Suppressor macrophage (primary cell): ENCODE data around the gene RASA2.
"Not testable (repeated sequence)": the region's sequence is repeated elsewhere in the genome, so short reads cannot be mapped to it uniquely, and the experiment has no call there.

Source experiments
- DNase-seq, 4 experiments: peaks; one replicate each; pipeline ENCODE4 v3.0.0-alpha.2; 2020 to 2022

Gene RASA2

DNA sequence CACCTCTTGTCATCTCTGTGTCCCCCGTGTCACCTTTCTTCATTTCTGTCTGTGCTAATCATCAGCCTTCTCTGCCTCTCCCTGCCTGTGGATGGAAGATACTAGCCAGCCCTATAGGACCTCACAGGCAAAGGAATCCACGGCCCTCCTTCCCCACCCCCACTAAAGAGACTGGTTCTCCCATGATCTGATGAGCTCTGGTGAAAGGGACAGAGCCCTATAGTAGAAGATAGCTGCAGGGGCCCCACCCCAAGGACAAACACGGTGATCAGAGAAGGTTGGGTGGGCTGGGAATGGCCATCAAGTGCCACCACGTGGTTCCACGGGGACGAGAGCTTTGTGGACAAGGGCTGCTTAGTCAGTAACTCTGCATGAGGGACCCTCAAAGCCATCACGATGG lies 27.8 kb upstream of the RASA2 start:
- DNase-seq = no peak

DNA sequence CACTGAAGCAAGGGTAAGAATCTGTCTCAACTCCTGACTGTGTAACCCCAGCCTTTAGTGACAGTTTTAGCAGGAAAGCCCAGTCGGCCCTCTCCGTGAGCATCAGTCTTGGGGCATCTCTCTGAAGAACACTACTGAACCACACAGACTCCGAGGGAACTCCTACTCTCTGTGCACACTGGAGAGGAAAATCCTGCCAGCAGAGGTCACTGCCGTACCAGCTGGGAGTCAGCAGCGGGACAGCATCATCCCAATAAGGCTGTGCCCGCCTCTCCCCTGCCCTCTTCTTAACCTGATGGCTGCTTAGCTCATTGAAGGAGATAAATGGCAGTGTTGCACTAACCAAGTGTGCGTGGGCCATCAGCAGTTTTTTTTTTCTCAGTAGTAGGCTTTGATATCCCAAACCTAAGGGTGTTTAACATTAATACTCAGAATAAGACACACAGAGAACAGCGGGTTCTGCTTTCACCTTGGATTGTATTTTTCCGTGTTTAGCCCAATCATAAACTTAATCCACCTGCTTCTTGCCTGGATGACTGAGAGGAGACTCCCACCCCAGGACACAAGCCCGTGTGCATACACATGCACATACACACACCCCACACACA lies 26.6 kb upstream of the RASA2 start:
- peak; percentile 90 to 93 (median 92) for DNase-seq

- DNase-seq = peak in 3 of 4 experiments; percentile 37 to 52 (median 46)
Observed at GRCh38 chr3:141462176-141462859, 24.5 kb upstream of the RASA2 start.

- DNase-seq = no peak
Observed at GRCh38 chr3:141465221-141465620, 21.6 kb upstream of the RASA2 start.

GRCh38 chr3:141466633-141467169 lies 20.1 kb upstream of the RASA2 start:
- no peak for DNase-seq

- peak in 1 of 4 experiments; percentile 14 for DNase-seq
Observed at GRCh38 chr3:141469720-141470119, 17.1 kb upstream of the RASA2 start.

- DNase-seq = peak in 1 of 4 experiments; percentile 11
Observed at GRCh38 chr3:141471160-141471559, 15.7 kb upstream of the RASA2 start.

DNA sequence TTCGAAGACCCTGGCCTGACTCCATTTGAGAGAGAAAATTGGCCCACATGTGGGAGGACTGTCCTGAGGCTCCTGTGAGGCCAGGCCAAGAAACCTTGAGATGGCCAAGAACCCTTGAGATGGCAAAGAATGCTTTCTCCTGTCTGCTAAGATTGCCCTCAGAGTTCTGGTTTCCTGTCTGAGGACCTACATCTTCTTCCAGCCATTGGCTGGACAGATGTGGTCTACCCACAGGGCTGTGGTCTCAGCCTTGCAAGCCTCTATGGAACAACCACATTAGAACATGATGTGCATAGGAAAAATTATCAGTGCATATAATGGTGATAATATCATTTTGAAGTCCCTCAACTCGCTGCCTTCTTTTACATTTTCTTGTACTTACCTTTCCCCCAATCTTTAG lies 10.8 kb upstream of the RASA2 start:
- DNase-seq = no peak

- DNase-seq = peak in 1 of 4 experiments; percentile 10
Observed at GRCh38 chr3:141477224-141477623, 9.6 kb upstream of the RASA2 start.

- DNase-seq = no peak
Observed at GRCh38 chr3:141478139-141478538, 8.7 kb upstream of the RASA2 start.

DNA sequence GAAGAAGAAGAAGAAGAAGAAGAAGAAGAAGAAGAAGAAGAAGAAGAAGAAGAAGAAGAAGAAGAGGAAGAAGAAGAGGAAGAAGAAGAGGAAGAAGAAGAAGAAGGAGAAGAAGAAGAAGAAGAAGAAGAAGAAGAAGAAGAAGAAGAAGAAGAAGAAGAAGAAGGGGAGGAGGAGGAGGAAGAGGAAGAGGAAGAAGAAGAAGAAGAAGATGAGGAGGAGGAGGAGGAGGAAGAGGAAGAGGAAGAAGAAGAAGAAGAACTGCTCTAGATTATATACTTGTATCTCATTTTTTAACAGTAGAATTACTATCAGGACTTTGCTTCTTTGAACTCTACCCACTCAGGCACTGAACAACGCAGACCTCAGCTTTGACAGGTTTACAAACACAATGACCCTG lies 8.0 kb upstream of the RASA2 start:
- not testable (repeated sequence) for DNase-seq

DNA sequence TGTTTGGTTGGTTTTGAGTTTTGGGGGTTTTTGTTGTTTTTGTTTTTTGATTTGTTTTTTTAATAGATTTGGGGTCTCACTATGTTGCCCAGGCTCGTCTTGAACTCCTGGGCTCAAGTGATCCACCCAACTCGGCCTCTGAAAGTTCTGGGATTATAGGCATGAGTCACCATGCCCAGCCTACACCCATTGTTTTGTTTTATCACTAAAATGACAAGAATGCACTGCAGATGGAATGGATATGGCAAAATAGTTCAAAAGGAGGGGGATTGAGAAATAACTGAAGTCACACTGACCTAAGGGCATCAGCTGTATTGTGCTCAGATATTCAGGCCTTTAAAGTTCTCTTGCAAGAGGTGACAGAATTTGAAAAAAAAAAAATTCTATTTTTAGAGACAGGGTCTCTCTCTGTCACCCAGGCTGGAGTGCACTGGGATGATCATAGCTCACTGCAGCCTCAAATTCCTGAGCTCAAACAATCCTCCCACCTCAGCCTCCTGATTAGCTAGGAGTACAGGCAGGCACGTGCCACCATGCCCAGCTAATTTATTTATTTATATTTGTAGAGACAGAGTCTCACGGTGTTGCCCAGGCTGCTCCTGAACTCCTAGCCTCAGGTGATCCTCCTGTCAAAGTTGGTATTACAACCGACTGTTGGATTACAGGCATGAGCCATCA lies 4.4 kb upstream of the RASA2 start:
- peak in 2 of 4 experiments; percentile 31 to 40 for DNase-seq

DNA sequence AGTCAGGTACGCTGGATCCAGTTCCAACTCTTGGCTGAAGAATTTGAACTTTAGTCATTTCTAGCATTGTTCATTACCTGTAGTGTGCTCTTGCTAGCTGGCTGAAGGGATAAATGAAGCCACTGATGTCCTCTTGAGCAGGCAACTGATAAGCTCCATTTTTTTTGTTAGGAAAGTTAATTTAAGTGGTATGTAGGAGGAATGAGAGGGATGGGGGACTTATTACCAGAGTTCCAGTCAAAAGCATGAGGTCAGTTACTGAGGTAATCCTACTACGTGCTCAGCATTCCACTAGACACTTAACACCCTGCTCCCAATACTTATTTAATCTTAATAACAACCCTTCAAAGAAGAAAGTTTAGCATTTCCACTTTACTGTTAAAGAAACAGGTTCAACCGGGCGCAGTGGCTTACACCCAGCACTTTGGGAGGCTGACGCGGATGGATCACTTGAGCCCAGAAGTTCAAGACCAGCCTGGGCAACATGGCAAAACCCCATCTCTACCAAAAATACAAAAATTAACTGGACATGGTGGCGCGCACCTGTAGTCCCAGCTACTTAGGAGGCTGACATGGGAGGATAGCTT lies 2.0 kb upstream of the RASA2 start:
- DNase-seq = no peak

DNA sequence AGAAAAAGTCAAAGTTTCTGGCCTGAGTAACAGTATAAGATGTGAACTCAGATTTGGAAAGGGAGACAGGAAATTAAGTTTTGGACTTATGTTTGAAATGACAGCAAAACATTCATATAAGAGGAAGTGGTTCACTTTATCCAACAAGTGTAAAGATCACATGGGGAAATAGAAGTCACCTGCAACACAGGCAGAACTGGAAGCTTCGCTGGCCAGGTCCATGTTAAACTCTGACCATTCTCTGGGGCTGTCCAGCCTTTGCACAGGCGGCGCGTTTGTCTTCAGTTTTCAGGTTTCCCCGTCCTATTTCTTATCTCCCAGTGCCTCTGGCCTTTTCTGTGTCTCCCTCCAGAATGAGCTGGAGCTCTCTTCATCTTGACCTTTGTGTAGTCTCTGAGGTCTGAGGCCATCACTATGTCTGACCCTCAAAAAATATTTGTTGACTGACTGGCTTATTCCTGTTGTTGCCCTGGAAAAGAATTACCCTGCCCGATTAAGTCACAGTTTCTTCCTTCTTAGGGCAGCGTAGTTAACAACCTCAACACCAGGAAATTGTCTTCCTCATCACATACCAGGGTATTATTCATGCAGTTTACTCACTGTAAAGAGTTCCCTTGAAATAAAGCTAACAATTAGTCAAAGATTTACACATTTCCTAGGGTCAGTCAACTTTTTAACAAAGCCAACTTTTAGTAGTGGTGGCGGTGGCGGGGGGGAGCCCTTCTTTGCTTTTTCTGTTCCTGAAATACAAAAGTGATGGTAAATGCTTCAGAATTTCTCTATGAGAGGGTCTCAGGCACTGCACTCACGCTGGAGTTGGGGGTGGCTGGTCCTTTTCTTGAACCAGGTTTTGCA lies 959 bp upstream of the RASA2 start:
- peak; percentile 27 to 73 (median 54) for DNase-seq

DNA sequence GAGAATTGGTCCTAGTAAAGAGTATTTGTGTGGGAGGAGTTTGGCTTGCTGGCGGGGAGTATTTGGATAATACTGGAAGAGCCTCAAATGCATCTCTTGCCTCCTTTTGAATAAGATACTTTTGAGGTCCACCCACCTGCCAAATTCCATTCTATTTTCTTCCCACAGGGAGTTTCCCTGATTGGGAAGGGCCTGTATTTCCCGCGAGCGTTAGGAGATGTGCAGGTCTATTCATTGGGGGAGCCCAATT lies 406 bp upstream of the RASA2 start:
- no peak for DNase-seq

DNA sequence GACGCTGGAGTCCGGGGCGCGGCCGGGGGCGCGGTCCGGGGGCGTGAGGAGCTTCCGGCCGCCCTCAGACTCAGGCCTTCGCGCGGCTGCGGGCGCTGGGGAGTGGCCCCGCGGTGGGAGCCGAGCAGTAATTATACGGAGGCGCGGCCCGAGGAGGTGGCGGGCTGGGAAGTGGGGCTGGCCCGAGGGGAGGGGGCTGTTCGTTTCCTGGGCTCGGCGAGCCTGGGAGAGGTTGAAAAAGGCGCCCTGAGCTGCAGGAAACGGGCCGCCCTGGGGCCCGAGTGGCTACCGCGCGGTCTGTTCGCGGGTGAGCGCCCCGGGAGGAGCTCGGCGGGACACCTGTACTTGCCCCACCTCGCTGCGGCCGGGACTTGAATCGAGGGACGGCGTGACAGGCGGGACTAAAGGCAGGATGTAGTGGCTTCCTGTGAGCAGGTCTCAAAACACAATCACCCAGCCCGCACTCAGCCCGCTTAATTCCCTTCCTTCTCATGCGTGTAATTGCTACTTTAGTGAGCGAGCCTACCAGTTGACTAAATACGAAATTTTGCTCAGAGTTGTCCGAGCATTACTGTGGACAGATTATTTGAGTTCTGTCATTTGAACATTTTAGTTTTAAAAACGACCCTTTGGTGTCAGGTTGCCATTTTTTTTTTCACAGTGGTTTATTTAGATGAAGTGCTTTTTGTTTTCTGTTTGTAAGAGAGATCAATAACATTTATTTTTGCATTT lies 860 bp downstream of the RASA2 start:
- DNase-seq = peak; percentile 51 to 80 (median 64)

DNA sequence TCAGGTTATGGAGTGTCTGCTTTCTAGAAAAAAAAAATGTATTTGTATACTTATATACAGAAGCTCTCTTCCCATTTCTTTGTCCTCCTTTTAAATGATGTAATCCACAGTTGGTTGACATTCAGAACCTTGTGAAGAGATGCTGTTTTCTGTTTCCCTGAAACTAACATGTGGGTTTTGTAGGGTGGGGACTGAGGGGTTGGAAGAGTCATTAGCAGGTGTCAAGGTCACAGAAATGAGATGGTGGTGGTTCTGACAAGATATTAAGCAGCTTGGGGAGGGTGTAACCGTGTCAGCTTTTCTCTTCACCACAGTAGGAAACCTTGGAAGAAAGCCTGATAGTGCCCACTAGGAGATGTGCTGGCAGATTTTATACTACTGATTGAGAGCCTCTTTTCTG lies 2.4 kb downstream of the RASA2 start:
- no peak for DNase-seq

- DNase-seq = no peak
Observed at GRCh38 chr3:141491081-141491480, 4.3 kb downstream of the RASA2 start.

GRCh38 chr3:141491929-141492328 lies 5.1 kb downstream of the RASA2 start:
- no peak for DNase-seq

DNA sequence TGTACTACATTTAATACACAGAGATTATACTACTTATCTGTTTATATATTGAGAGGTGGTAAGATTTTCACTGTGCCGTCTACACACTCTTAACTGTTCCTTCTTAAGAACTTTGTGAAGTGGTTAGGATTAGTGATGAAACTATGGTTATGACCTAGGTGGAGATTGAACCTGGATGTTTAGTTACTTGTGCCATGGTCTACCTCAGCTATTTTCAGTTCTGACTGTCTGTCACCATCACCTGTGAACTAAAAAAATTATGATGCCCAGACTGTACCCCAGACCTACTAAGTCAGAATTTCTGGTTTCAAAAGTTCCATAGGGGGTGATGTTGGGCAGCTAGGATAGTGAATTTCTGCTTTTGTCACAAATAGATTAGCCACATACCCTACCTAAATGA lies 6.4 kb downstream of the RASA2 start:
- DNase-seq = no peak

- not testable (repeated sequence) for DNase-seq
Observed at GRCh38 chr3:141497589-141497988, 10.8 kb downstream of the RASA2 start.
